GM12872 (cell line): ENCODE results near the gene MYOG.

ENCODE experiments used
- CTCF ChIP-seq: IDR thresholded peaks from 3 replicates; pipeline ENCODE4 v1.5.1; 2011; ENCODE audit warnings: low read depth, mild to moderate bottlenecking, low read length, moderate library complexity; ENCODE audit not compliant: insufficient read depth

The MYOG gene

DNA sequence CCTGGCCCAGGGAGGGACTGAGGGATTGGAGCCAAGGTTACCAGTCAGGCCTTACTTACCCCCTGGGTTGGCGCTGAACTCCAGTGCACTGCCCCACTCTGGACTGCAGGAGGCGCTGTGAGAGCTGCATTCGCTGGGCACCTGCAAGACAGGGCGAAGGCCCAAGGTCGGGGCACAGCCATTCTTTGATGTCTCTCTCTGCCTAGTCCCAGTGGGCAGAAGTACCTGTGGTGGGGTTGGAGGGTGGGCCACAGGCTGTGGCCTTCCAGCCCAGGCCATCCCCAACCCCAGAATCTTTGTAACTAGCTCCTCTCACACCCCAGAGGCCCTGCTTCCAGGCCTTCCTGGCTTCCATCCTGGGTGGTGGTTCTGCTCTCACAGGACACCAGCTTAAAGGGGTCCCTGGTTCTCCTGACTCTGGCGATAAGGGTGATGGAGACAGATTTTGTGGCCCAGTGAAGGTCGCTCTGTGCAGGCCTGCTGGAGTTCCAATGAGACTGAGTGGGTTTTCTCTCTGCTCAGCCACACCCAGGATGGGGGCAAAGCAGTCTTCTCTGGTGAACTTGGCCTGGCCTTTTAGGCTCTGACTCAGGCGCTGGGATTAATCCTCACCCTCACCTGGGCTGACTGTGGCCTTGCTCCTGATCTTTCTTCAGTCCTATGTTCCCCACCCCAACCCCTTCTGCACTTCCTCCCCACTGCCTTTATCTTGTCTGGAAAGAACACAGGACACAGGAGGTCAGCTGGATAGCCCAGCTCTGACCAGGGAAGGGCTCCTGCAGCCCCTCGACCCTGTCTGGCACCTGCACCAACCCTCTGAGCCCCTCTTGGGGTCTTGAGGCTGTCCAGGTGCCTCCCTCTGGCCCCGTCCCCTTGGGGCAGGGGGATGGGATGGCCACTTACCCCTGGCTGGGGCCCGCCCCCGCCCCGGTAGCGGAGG lies 954 bp downstream of the MYOG start:
- TF ChIP-seq CTCF: peak; percentile 92

DNA sequence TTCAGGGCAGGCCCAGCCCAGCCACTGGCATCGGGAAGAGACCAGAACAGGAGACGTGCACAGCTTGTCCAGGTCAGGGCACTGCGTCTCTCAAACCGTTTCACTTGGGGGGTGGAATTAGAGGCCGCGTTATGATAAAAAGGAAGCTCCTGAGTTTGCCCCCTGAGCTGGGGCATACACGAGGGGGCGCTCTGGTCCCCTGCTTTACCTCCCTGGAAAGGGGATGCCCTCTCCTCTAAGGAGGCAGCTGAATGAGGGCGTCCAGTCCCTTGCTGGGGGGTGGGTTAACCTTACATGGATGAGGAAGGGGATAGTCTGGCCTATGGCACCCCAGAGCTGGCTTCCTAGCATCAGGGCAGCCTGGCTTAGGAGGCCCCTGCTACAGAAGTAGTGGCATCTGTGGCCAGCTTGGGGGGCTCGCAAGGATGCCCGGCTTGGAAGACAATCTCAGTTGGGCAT lies 2.3 kb downstream of the MYOG start:
- 0 out of 3 replicates have a peak, but pooled peaks have one; percentile 12 for TF ChIP-seq CTCF

DNA sequence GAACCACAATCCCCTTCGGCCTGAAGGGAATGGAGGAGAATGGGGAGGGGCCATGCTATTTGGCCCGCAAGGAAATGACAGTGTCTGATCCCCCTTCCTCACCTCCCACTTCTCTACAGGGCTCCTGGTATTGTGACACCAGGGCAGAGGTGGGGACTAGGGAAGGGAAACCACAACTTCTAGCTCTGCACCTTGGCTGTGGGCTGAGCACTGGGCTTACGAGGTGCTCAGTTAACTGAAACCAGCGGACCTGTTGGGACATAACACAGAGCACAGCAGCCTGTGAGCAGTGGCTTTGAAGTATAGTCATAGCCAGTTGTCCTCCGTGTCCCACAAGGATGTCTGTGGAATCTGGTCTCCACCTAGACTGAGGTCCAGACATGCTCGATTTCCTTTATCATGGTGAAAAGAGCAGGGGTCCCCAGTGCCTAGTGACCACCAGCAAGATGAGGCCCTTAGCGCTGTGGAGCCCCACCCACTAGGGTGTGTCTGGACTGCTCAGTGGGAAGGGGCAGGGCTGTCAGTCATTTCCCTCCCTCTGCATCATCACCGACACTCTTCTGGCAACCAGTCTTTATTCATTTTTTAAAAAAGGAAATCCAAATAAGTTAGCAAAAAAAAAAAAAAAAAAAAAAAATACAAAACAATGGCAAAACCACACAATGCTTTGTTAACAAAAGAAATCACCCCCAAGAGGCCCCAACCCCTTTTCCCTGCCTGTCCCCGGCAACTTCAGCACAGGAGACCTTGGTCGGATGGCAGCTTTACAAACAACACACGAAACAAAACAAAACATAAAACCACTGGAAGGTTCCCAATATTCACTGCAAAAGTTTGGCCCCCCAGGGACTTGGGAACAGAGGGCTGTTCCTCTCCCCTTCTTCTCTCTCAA lies 3.0 kb downstream of the MYOG start:
- TF ChIP-seq CTCF: no peak

DNA sequence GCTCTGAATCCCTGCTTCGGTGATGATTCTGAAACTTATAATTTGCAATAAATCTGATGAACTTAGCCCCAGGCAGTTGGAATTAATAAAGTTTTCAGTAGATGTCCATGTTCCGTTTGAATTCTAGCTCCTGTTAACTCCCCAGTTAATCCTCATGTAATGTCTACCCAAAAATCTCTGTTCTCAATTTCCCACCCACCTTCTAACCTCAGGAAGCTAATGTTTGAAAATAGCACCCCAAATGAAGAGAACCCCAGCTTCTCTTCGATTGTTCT lies 3.6 kb downstream of the MYOG start:
- TF ChIP-seq CTCF: no peak

- TF ChIP-seq CTCF: no peak
Observed at GRCh38 chr1:203081465-203082230, 4.2 kb downstream of the MYOG start.

DNA sequence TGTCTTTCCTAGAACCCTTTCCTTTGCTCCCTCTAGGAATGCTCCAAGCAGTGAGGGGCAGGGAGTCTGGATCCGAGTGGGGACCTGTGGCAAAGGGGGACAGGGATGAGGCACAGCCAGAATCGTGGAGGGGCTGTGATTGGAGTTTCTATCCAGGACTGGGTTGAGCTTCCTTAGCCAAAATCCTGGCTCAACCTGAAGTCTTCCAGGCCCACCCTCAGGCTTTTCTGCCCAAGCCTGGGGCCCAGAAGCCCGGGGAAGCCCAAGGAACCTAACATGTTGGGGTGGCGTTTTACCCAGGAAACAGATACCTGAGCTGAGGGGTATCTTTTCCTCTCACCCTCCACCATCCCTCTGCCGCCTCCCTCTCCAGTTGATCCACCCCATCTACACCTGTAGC lies 5.4 kb downstream of the MYOG start:
- TF ChIP-seq CTCF: no peak

DNA sequence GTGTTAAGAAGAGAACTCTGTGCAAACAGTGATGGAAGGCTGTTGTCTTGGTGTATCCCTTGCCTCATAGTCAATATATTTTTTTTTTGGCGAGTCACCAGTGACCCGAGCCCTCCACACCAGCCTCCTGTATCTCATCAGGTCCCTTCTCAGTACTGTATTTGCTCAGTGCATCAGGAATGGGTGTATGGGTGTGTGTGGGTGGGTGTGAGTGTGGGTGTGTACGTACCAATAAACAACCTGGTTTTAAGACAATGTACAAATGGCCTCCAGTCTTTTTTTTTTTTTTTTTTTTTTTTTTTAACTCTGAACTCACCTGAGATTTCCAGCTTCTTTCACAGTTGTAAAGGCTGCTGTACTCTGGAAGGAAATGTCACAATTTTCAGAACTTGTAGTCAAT lies 7.3 kb downstream of the MYOG start:
- no peak for TF ChIP-seq CTCF
